HepG2 (cell line): ENCODE data around the gene MAN1A1. TPM values are rescaled to one million over a fixed set of nuclear protein-coding genes. Genes with fewer than 3 reads are reported as not detected.

Experiments
- ATAC-seq: fragments of 200-7000 bp; cut with Tn5 transposase; 3 replicates; pipeline ENCODE4 v1.9.1; 2020; ENCODE audit warnings: mild to moderate bottlenecking, moderate library complexity
- BruUV-seq: library from RNA; stranded (reverse); fragments of 400-500 nt; replicated peaks from 2 replicates; lab custom pipeline; 2021; lab: Mats Ljungman, UMichigan
- CTCF ChIA-PET: fragments of 300-600 bp; formaldehyde crosslinking; extraction: SDS; loops from one replicate; lab custom pipeline; 2021; ENCODE audit warnings: low total read pairs, inconsistent platforms, low intra/inter-chr PET ratio; lab: Yijun Ruan, JAX
- POLR2A ChIA-PET: fragments of 350-600 bp; sonication (Branson Sonifier 250); formaldehyde crosslinking; loops from one replicate; lab custom pipeline; 2020; ENCODE audit warnings: antibody characterized with exemption, inconsistent platforms; lab: Yijun Ruan, JAX
- DNase-seq: peaks from one replicate; pipeline ENCODE4 v3.0.0-alpha.2; 2015; ENCODE audit warnings: low spot score
- FAIRE-seq: peaks from 3 replicates; lab custom pipeline; 2011; peaks lifted over from hg19 to GRCh38; lab: Jason Lieb, UNC
- H2AFZ ChIP-seq: one replicate; pipeline ENCODE4 v1.6.1; 2011; ENCODE audit warnings: low read length, inconsistent platforms
- H3K27ac ChIP-seq: fragments of 300-600 bp; 3 replicates; pipeline ENCODE4 v1.8.0; 2011; ENCODE audit warnings: mixed run types, mild to moderate bottlenecking, mixed read lengths, low read length, inconsistent platforms; ENCODE audit not compliant: insufficient read depth; ENCODE audit errors: extremely low read length
- H3K27me3 ChIP-seq, 2 experiments: fragments of 200-600 bp in 1 of 2; 2 replicates in 1 of 2; 3 replicates in 1 of 2; pipeline versions ENCODE4 v1.6.0 to v1.8.0; 2011; ENCODE audit warnings: low read length in 2 of 2, mild to moderate bottlenecking in 2 of 2, moderate library complexity in 2 of 2, inconsistent platforms in 1 of 2; ENCODE audit not compliant: insufficient read depth in 2 of 2, control insufficient read depth in 1 of 2
- H3K36me3 ChIP-seq, 2 experiments: fragments of 200-600 bp in 1 of 2; replicated peaks in 1 of 2; 2 replicates in 1 of 2; 3 replicates in 1 of 2; pipeline versions ENCODE4 v1.5.1 to v1.8.0; 2011; ENCODE audit warnings: low read length in 2 of 2, inconsistent platforms in 1 of 2; ENCODE audit not compliant: insufficient read depth in 2 of 2, control insufficient read depth in 1 of 2
- H3K4me1 ChIP-seq: 2 replicates; pipeline ENCODE4 v1.5.1; 2012; ENCODE audit warnings: low read length, inconsistent platforms; ENCODE audit not compliant: insufficient read depth
- H3K4me2 ChIP-seq: 2 replicates; pipeline ENCODE4 v1.6.0; 2011; ENCODE audit warnings: low read depth, low read length, inconsistent platforms
- H3K4me3 ChIP-seq, 3 experiments: fragments of 200-600 bp in 1 of 3; sonication (generic), shearing (Covaris generic) in 1 of 3; replicated peaks in 1 of 3; 2 replicates each; pipeline ENCODE4 v1.5.1; 2011 to 2016; ENCODE audit warnings: low read length in 3 of 3, inconsistent platforms in 2 of 3, low read depth in 2 of 3, mild to moderate bottlenecking in 2 of 3, control low read depth in 1 of 3, mixed read lengths in 1 of 3; ENCODE audit not compliant: insufficient read depth in 1 of 3
- H3K79me2 ChIP-seq: one replicate; pipeline ENCODE4 v1.6.1; 2011; ENCODE audit warnings: low read length, inconsistent platforms; ENCODE audit not compliant: insufficient read depth
- H3K9ac ChIP-seq: 2 replicates; pipeline ENCODE4 v1.6.0; 2011; ENCODE audit warnings: mild to moderate bottlenecking, low read depth, low read length, inconsistent platforms; ENCODE audit not compliant: insufficient read depth
- H3K9me3 ChIP-seq: 2 replicates; pipeline ENCODE4 v1.5.1; 2012; ENCODE audit warnings: mild to moderate bottlenecking, low read length
- H4K20me1 ChIP-seq: 2 replicates; pipeline ENCODE4 v1.6.0; 2011; ENCODE audit warnings: inconsistent platforms, mild to moderate bottlenecking, low read length, moderate library complexity; ENCODE audit not compliant: insufficient read depth
- CBX1 ChIP-seq: IDR thresholded peaks from one replicate; pipeline ENCODE4 v1.6.1; 2016; ENCODE audit warnings: antibody characterized with exemption, low read depth
- FOXJ3 ChIP-seq: sonication (generic); formaldehyde crosslinking; IDR thresholded peaks from 2 replicates; pipeline ENCODE4 v1.4.0; 2020; ENCODE audit warnings: missing genetic modification reagents, mild to moderate bottlenecking, borderline replicate concordance
- HNF4G ChIP-seq, 2 experiments: sonication (generic) in 1 of 2; formaldehyde crosslinking in 1 of 2; IDR thresholded peaks; 2 replicates each; pipeline versions ENCODE4 v1.4.0 to v1.6.1; 2011 to 2020; ENCODE audit warnings: borderline replicate concordance in 2 of 2, low read depth in 2 of 2, mild to moderate bottlenecking in 2 of 2, low read length in 1 of 2, missing genetic modification reagents in 1 of 2, moderate library complexity in 1 of 2
- HOXA3 ChIP-seq: sonication (generic); formaldehyde crosslinking; IDR thresholded peaks from 2 replicates; pipeline ENCODE4 v1.5.0; 2020; ENCODE audit warnings: missing genetic modification reagents
- MXD1 ChIP-seq: sonication (generic); formaldehyde crosslinking; IDR thresholded peaks from 2 replicates; pipeline ENCODE4 v1.4.0; 2020; ENCODE audit warnings: mild to moderate bottlenecking, missing genetic modification reagents
- RBM22 ChIP-seq: fragments of 200-400 bp; formaldehyde crosslinking; optimal IDR thresholded peaks from 2 replicates; pipeline ENCODE3; 2017; ENCODE audit warnings: mild to moderate bottlenecking, low read length, moderate library complexity
- SMAD3 ChIP-seq: sonication (generic); formaldehyde crosslinking; IDR thresholded peaks from 2 replicates; pipeline ENCODE4 v1.4.0; 2020; ENCODE audit warnings: missing genetic modification reagents
- SOX13 ChIP-seq, 3 experiments: fragments of 450-650 bp in 1 of 3; sonication (generic) in 1 of 3; formaldehyde crosslinking in 1 of 3; IDR thresholded peaks in 2 of 3; conservative IDR thresholded peaks in 1 of 3; 2 replicates each; pipeline versions ENCODE4 v1.5.0 to v1.6.1; 2016 to 2020; ENCODE audit warnings: antibody characterized with exemption in 1 of 3, mild to moderate bottlenecking in 1 of 3, missing compliant biosample characterization in 1 of 3, missing genetic modification reagents in 1 of 3, moderate library complexity in 1 of 3
- SRSF9 ChIP-seq: fragments of 200-400 bp; formaldehyde crosslinking; IDR thresholded peaks from 2 replicates; pipeline ENCODE4 v1.6.1; 2018; ENCODE audit warnings: borderline replicate concordance, mild to moderate bottlenecking, low read depth, low read length; ENCODE audit not compliant: insufficient read depth, poor library complexity, severe bottlenecking
- SYNCRIP ChIP-seq: fragments of 200-400 bp; formaldehyde crosslinking; IDR thresholded peaks from 2 replicates; pipeline ENCODE4 v1.6.1; 2018; ENCODE audit warnings: mild to moderate bottlenecking, low read depth, low read length; ENCODE audit not compliant: insufficient read depth
- ZBED4 ChIP-seq: sonication (generic); formaldehyde crosslinking; IDR thresholded peaks from 2 replicates; pipeline ENCODE4 v1.4.0; 2020; ENCODE audit warnings: missing genetic modification reagents, borderline replicate concordance
- ZNF224 ChIP-seq: sonication (generic); formaldehyde crosslinking; IDR thresholded peaks from 2 replicates; pipeline ENCODE4 v1.5.0; 2020; ENCODE audit warnings: mild to moderate bottlenecking, missing genetic modification reagents
- WGBS: methylation state at CpG from one replicate; pipeline ENCODE4 v1.1.6; 2017; ENCODE audit warnings: low lambda C conversion rate; 5-methylcytosine and 5-hydroxymethylcytosine counted together
- in situ Hi-C: cut with HindIII; loops from 2 replicates; pipeline ENCODE4 v1.10.0; 2017; ENCODE audit warnings: low pct_unique_long_range_greater_than_20kb; ENCODE audit not compliant: extremely low pct_ligation_motif_present
- intact Hi-C: fragments of 100-400 bp; cut with micrococcal nuclease; formaldehyde crosslinking; loops from one replicate; pipeline ENCODE4 v1.10.0; 2022; ENCODE audit not compliant: unreplicated experiment
- polyA plus RNA-seq, 8 experiments: library from polyadenylated mRNA; depleted of rRNA in 3 of 8; stranded (reverse) in 7 of 8; unstranded in 1 of 8; fragments of >200 nt; fragmentation: Illumina TruSeq in 4 of 8; extraction: Trizol in 4 of 8; gene quantifications; 2 replicates each; pipeline versions ENCODE4 v1.2.1 to v1.2.3, GENCODE V29; 2011 to 2016; ENCODE audit warnings: low read depth in 4 of 8, missing spikeins in 1 of 8, mixed read lengths in 1 of 8; ENCODE audit not compliant: insufficient read depth in 1 of 8
- total RNA-seq, 5 experiments: library from RNA; depleted of rRNA; stranded (reverse); fragments of >200 nt; fragmentation: Illumina TruSeq; extraction: Trizol; gene quantifications; 2 replicates each; pipeline ENCODE4 v1.2.3, GENCODE V29; 2016; ENCODE audit warnings: low read depth in 1 of 5

Gene MAN1A1
- total and polyA plus RNA-seq, 2 of the 13 experiments (the other 11 are each of a cell fraction or from before 2014, with no cell fraction given), result 156 to 236 TPM

- TF ChIP-seq ZNF224 (no peak), SMAD3 (no peak), RBM22 (peak; percentile 94)
- POLR2A ChIA-PET, result no interaction called here
- Histone ChIP-seq H3K27ac (no peak overlapping the region), H3K9ac (no peak overlapping the region), H3K4me2 (no peak overlapping the region), H3K27me3 (no peaks in the 10 kb centered on the region), H4K20me1 (no peaks in the 10 kb centered on the region), H2AFZ (no peak overlapping the region), H3K4me1 (no peaks in the 10 kb centered on the region), H3K79me2 (peaks cover 3% of the 10 kb centered on the region), H3K9me3 (no peaks in the 10 kb centered on the region), H3K4me3 (no peak overlapping the region), H3K36me3 (peaks cover 47 to 92% of the 10 kb centered on the region in 2 experiments)
- no TSS peak for BruUV-seq
- FAIRE-seq, result no peak
- no peak for ATAC-seq
- 100% methylated on average over 1 of the region's 1 CpG for WGBS
- intact Hi-C loops (no loop called here), in situ Hi-C loops (no loop called here)
- CTCF ChIA-PET, result no interaction called here
- no peak for DNase-seq
These were observed 148.1 kb downstream of the MAN1A1 start for GRCh38 chr6:119201480-119201879.

- no peaks in the 10 kb centered on the region for H3K4me1 ChIP-seq
- peaks cover 2% of the 10 kb centered on the region for H3K79me2 ChIP-seq
- no peaks in the 10 kb centered on the region for H4K20me1 ChIP-seq
- no peak overlapping the region for H3K4me3 ChIP-seq
- H3K9me3 ChIP-seq, result no peaks in the 10 kb centered on the region
- no peak overlapping the region for H3K27ac ChIP-seq
- intact Hi-C loops, result no loop called here
- BruUV-seq, result TSS peak; percentile 2
- ATAC-seq (no peak), DNase-seq (no peak), FAIRE-seq (no peak)
- no peak overlapping the region for H3K9ac ChIP-seq
- H2AFZ ChIP-seq, result no peak overlapping the region
- no peaks in the 10 kb centered on the region for H3K27me3 ChIP-seq
- POLR2A ChIA-PET, result no interaction called here
- H3K36me3 ChIP-seq, result peaks cover 43 to 91% of the 10 kb centered on the region in 2 experiments
- in situ Hi-C loops, result no loop called here
- CTCF ChIA-PET, result no interaction called here
- 87% methylated on average over 1 of the region's 1 CpG for WGBS
- H3K4me2 ChIP-seq, result no peak overlapping the region
- no peak for TF ChIP-seq SYNCRIP
- TF ChIP-seq SRSF9, result no peak
- TF ChIP-seq HOXA3, result no peak
- TF ChIP-seq ZBED4, result no peak
- no peak for TF ChIP-seq FOXJ3
- TF ChIP-seq CBX1, result no peak
- no peak for TF ChIP-seq MXD1 (CRISPR knock-in tag)
- TF ChIP-seq HNF4G (IDR thresholded peaks at IDR 0.05; ENCODE audit: borderline replicate concordance, low read depth, low read length), result no peak
- no peak for TF ChIP-seq HNF4G (CRISPR knock-in tag; IDR thresholded peaks at IDR 0.05; ENCODE audit: borderline replicate concordance, low read depth)
- no peak for TF ChIP-seq SOX13 (IDR thresholded peaks at IDR 0.05)
- no peak for TF ChIP-seq SOX13 (CRISPR knock-in tag; conservative IDR thresholded peaks at IDR 0.05 in 1 of 2, IDR thresholded peaks at IDR 0.05 in 1 of 2)
These were observed 148.9 kb downstream of the MAN1A1 start for GRCh38 chr6:119200512-119201175.
